GM13976 (cell line): ENCODE measurements around the gene RGL1.

Source experiments
- DNase-seq: peaks from one replicate; pipeline ENCODE4 v3.0.0; 2012; ENCODE audit warnings: low spot score
- CTCF ChIP-seq: IDR thresholded peaks from 2 replicates; pipeline ENCODE4 v1.5.1; 2012; ENCODE audit warnings: borderline replicate concordance, mild to moderate bottlenecking; ENCODE audit not compliant: insufficient read depth; ENCODE audit errors: extremely low read depth, missing control alignments, control extremely low read depth
- in situ Hi-C: fragments of 300-500 bp; cut with MboI; formaldehyde crosslinking; loops from one replicate; pipeline ENCODE4 v1.12.0; 2022; ENCODE audit warnings: low sequenced_read_pairs, mixed read lengths, inconsistent platforms; ENCODE audit not compliant: unreplicated experiment

RGL1 gene

GRCh38 chr1:183887826-183888819 is 83.2 kb downstream of the RGL1 start:
- in situ Hi-C loops, result no loop called here
- TF ChIP-seq CTCF, result no peak
- DNase-seq, result no peak

GRCh38 chr1:183889095-183889494 is 84.2 kb downstream of the RGL1 start:
- no peak for DNase-seq
- no peak for TF ChIP-seq CTCF
- in situ Hi-C loops, result no loop called here

- no peak for TF ChIP-seq CTCF
- no peak for DNase-seq
- in situ Hi-C loops, result no loop called here
These were observed 86.4 kb downstream of the RGL1 start for GRCh38 chr1:183891158-183891856.

- in situ Hi-C loops, result no loop called here
- DNase-seq, result no peak
- no peak for TF ChIP-seq CTCF
These were observed 87.5 kb downstream of the RGL1 start for GRCh38 chr1:183892351-183892793.

- in situ Hi-C loops, result no loop called here
- no peak for TF ChIP-seq CTCF
- DNase-seq, result no peak
These were observed 88.8 kb downstream of the RGL1 start for GRCh38 chr1:183893561-183894289.

GRCh38 chr1:183894290-183894565 is 89.3 kb downstream of the RGL1 start:
- TF ChIP-seq CTCF, result no peak
- DNase-seq, result no peak
- in situ Hi-C loops, result no loop called here
